Measurements from ENCODE around the gene HGS. TPM values are rescaled to one million over a fixed set of nuclear protein-coding genes. Genes with fewer than 3 reads are reported as not detected.

Gene HGS
- total and polyA plus RNA-seq, 3 experiments from 2014 or later: 36.7 to 135 (median 122) TPM

GRCh38 chr17:81703747-81704654 is 20.2 kb downstream of the HGS start:
- peaks cover 19 to 38% (median 23%) of the 10 kb centered on the region in 3 donors for H3K4me1 Mint-ChIP-seq
- peak in 1 of 5 donors; percentile 28 for DNase-seq
- Histone ChIP-seq H3K4me3 (ENCODE audit: low read length) (peak overlapping the region; percentile 63), H3K9me3 (ENCODE audit: low read length) (no peaks in the 10 kb centered on the region), H3K4me1 (ENCODE audit: insufficient read depth, low read length) (peaks cover 31% of the 10 kb centered on the region), H3K27ac (ENCODE audit: low read depth, low read length) (peak overlapping the region; percentile 91), H3K27me3 (ENCODE audit: insufficient read depth, low read length, poor library complexity, severe bottlenecking) (no peaks in the 10 kb centered on the region), H3K36me3 (ENCODE audit: insufficient read depth, low read length) (peaks cover 11% of the 10 kb centered on the region)
- H3K9me3 Mint-ChIP-seq: no peaks in the 10 kb centered on the region
- peaks cover 0 to 50% (median 4%) of the 10 kb centered on the region in 3 donors for H3K36me3 Mint-ChIP-seq
- peak overlapping the region; percentile 73 to 90 (median 83) for H3K4me3 Mint-ChIP-seq
- peak overlapping the region; percentile 77 to 96 (median 90) for H3K27ac Mint-ChIP-seq
- CTCF ChIA-PET: interaction anchor here (2.2 kb wide), 1 partner anchor 19 kb away, joined by 12 read pairs; the partner anchor contains the start of genes ARL16 and HGS
- no peaks in the 10 kb centered on the region for H3K27me3 Mint-ChIP-seq
- POLR2A ChIA-PET: interaction anchor here (1.0 to 2.8 kb wide), 5 partner anchors 7 to 319 kb away, joined by 3 to 38 read pairs (median 4); partner anchors contain the start of genes ARHGDIA, ARL16, CENPX and HGS

GRCh38 chr17:81705518-81706231 is 21.9 kb downstream of the HGS start:
- H3K9me3 Mint-ChIP-seq: no peaks in the 10 kb centered on the region
- peak overlapping the region in 4 of 8 donors; percentile 8 to 69 (median 39) for H3K27ac Mint-ChIP-seq
- no peak for DNase-seq
- peaks cover 37% of the 10 kb centered on the region for H3K4me1 ChIP-seq (ENCODE audit: insufficient read depth, low read length)
- CTCF ChIA-PET: no interaction called here
- no peak overlapping the region for H3K4me3 ChIP-seq (ENCODE audit: low read length)
- H3K4me3 Mint-ChIP-seq: peak overlapping the region in 6 of 7 donors; percentile 8 to 54 (median 36)
- H3K27ac ChIP-seq (ENCODE audit: low read depth, low read length): no peak overlapping the region
- no peaks in the 10 kb centered on the region for H3K27me3 ChIP-seq (ENCODE audit: insufficient read depth, low read length, poor library complexity, severe bottlenecking)
- POLR2A ChIA-PET: interaction anchor here (0.6 kb wide), 1 partner anchor 21 kb away, joined by 5 read pairs; no protein-coding TSS in a partner anchor
- no peaks in the 10 kb centered on the region for H3K9me3 ChIP-seq (ENCODE audit: low read length)
- no peaks in the 10 kb centered on the region for H3K27me3 Mint-ChIP-seq
- peaks cover 11% of the 10 kb centered on the region for H3K36me3 ChIP-seq (ENCODE audit: insufficient read depth, low read length)
- H3K4me1 Mint-ChIP-seq: peaks cover 25 to 43% (median 26%) of the 10 kb centered on the region in 3 donors
- H3K36me3 Mint-ChIP-seq: peaks cover 0 to 46% (median 4%) of the 10 kb centered on the region in 3 donors

- Histone ChIP-seq H3K27me3 (ENCODE audit: insufficient read depth, low read length, poor library complexity, severe bottlenecking) (no peaks in the 10 kb centered on the region), H3K4me1 (ENCODE audit: insufficient read depth, low read length) (peaks cover 37% of the 10 kb centered on the region), H3K4me3 (ENCODE audit: low read length) (no peak overlapping the region), H3K9me3 (ENCODE audit: low read length) (no peaks in the 10 kb centered on the region), H3K27ac (ENCODE audit: low read depth, low read length) (no peak overlapping the region), H3K36me3 (ENCODE audit: insufficient read depth, low read length) (peaks cover 11% of the 10 kb centered on the region)
- no peak for DNase-seq
- POLR2A ChIA-PET: no interaction called here
- peaks cover 24 to 43% (median 30%) of the 10 kb centered on the region in 3 donors for H3K4me1 Mint-ChIP-seq
- no peaks in the 10 kb centered on the region for H3K27me3 Mint-ChIP-seq
- peaks cover 0 to 41% (median 4%) of the 10 kb centered on the region in 3 donors for H3K36me3 Mint-ChIP-seq
- H3K9me3 Mint-ChIP-seq: no peaks in the 10 kb centered on the region
- CTCF ChIA-PET: no interaction called here
- peak overlapping the region in 1 of 8 donors; percentile 69 for H3K27ac Mint-ChIP-seq
- H3K4me3 Mint-ChIP-seq: peak overlapping the region in 4 of 7 donors; percentile 1 to 54 (median 18)
Measured at GRCh38 chr17:81706232-81706611, 22.4 kb downstream of the HGS start.

- H3K9me3 Mint-ChIP-seq: no peaks in the 10 kb centered on the region
- H3K27ac Mint-ChIP-seq: peak overlapping the region in 2 of 8 donors; percentile 19 to 69
- Histone ChIP-seq H3K4me1 (ENCODE audit: insufficient read depth, low read length) (peaks cover 35% of the 10 kb centered on the region), H3K27ac (ENCODE audit: low read depth, low read length) (no peak overlapping the region), H3K9me3 (ENCODE audit: low read length) (no peaks in the 10 kb centered on the region), H3K4me3 (ENCODE audit: low read length) (no peak overlapping the region), H3K27me3 (ENCODE audit: insufficient read depth, low read length, poor library complexity, severe bottlenecking) (no peaks in the 10 kb centered on the region), H3K36me3 (ENCODE audit: insufficient read depth, low read length) (peaks cover 11% of the 10 kb centered on the region)
- POLR2A ChIA-PET: interaction anchor here (0.6 to 1.3 kb wide), 2 partner anchors 23 to 68 kb away, joined by 3 read pairs; partner anchors contain the start of genes ARL16 and HGS
- CTCF ChIA-PET: no interaction called here
- no peaks in the 10 kb centered on the region for H3K27me3 Mint-ChIP-seq
- peak in 1 of 5 donors; percentile 44 for DNase-seq
- H3K36me3 Mint-ChIP-seq: peaks cover 0 to 35% (median 4%) of the 10 kb centered on the region in 3 donors
- peak overlapping the region in 2 of 7 donors; percentile 13 to 54 for H3K4me3 Mint-ChIP-seq
- H3K4me1 Mint-ChIP-seq: peaks cover 22 to 40% (median 30%) of the 10 kb centered on the region in 3 donors
Measured at GRCh38 chr17:81706757-81707624, 23.2 kb downstream of the HGS start.

- Mint-ChIP-seq H3K4me1 (peaks cover 16 to 36% (median 26%) of the 10 kb centered on the region in 3 donors), H3K9me3 (no peaks in the 10 kb centered on the region)
Measured at GRCh38 chr17:81707725-81708646, 24.2 kb downstream of the HGS start.

GRCh38 chr17:81708739-81709185 is 25.0 kb downstream of the HGS start:
- Histone ChIP-seq H3K27me3 (ENCODE audit: insufficient read depth, low read length, poor library complexity, severe bottlenecking) (no peaks in the 10 kb centered on the region), H3K27ac (ENCODE audit: low read depth, low read length) (no peak overlapping the region), H3K4me1 (ENCODE audit: insufficient read depth, low read length) (peaks cover 36% of the 10 kb centered on the region), H3K36me3 (ENCODE audit: insufficient read depth, low read length) (peaks cover 11% of the 10 kb centered on the region), H3K4me3 (ENCODE audit: low read length) (no peak overlapping the region), H3K9me3 (ENCODE audit: low read length) (no peaks in the 10 kb centered on the region)
- Mint-ChIP-seq H3K36me3 (peaks cover 0 to 26% (median 4%) of the 10 kb centered on the region in 3 donors), H3K4me1 (peaks cover 16 to 39% (median 26%) of the 10 kb centered on the region in 3 donors), H3K27ac (peak overlapping the region in 1 of 8 donors; percentile 47), H3K9me3 (no peaks in the 10 kb centered on the region), H3K4me3 (peak overlapping the region in 2 of 7 donors; percentile 19 to 60), H3K27me3 (no peaks in the 10 kb centered on the region)
- ChIA-PET CTCF (no interaction called here), POLR2A (no interaction called here)
- no peak for DNase-seq

More at GRCh38 chr17:81707725-81708646, 24.2 kb downstream of the HGS start:
- DNase-seq: peak in 1 of 5 donors; percentile 46
- Histone ChIP-seq H3K27me3 (ENCODE audit: insufficient read depth, low read length, poor library complexity, severe bottlenecking) (no peaks in the 10 kb centered on the region), H3K36me3 (ENCODE audit: insufficient read depth, low read length) (peaks cover 11% of the 10 kb centered on the region), H3K9me3 (ENCODE audit: low read length) (no peaks in the 10 kb centered on the region), H3K4me1 (ENCODE audit: insufficient read depth, low read length) (peaks cover 32% of the 10 kb centered on the region), H3K27ac (ENCODE audit: low read depth, low read length) (no peak overlapping the region), H3K4me3 (ENCODE audit: low read length) (no peak overlapping the region)
- Mint-ChIP-seq H3K27me3 (no peaks in the 10 kb centered on the region), H3K4me3 (no peak overlapping the region), H3K27ac (no peak overlapping the region), H3K36me3 (peaks cover 0 to 31% (median 4%) of the 10 kb centered on the region in 3 donors)
- ChIA-PET CTCF (no interaction called here), POLR2A (interaction anchor here (1.3 kb wide), 1 partner anchor 24 kb away, joined by 3 read pairs; the partner anchor contains the start of genes ARL16 and HGS)
